Measurements from ENCODE around the gene TIPRL.

GRCh38 chr1:168135116-168135920, 43.4 kb upstream of the TIPRL start:
- TF ChIP-seq CTCF (IDR thresholded peaks at IDR 0.05; ENCODE audit: control extremely low read depth in 1 of 3, insufficient read depth in 1 of 3, low read depth in 1 of 3, low read length in 3 of 3), result no peak
- TF ChIP-seq TCF12 (IDR thresholded peaks at IDR 0.05; ENCODE audit: low read depth, low read length), result no peak
- no peak for TF ChIP-seq CHD2 (IDR thresholded peaks at IDR 0.05; ENCODE audit: low read length)
- TF ChIP-seq CHD1 (IDR thresholded peaks at IDR 0.05; ENCODE audit: low read depth, low read length), result no peak
- TF ChIP-seq JUN (IDR thresholded peaks at IDR 0.05; ENCODE audit: low read depth, low read length), result no peak
- TF ChIP-seq NRF1 (IDR thresholded peaks at IDR 0.05; ENCODE audit: low read depth, low read length), result no peak
- TF ChIP-seq EGR1 (IDR thresholded peaks at IDR 0.05; ENCODE audit: borderline replicate concordance, low read depth, low read length), result no peak
- no peak for TF ChIP-seq GABPA (IDR thresholded peaks at IDR 0.05; ENCODE audit: borderline replicate concordance, insufficient read depth, low read length)
- no peak for TF ChIP-seq USF2 (IDR thresholded peaks at IDR 0.05; ENCODE audit: low read length)
- TF ChIP-seq MAX (IDR thresholded peaks at IDR 0.05), result no peak
- TF ChIP-seq POLR2A (IDR thresholded peaks at IDR 0.05; ENCODE audit: control extremely low read depth in 1 of 2, low read depth in 2 of 2, low read length in 2 of 2), result 0 out of 3 replicates have a peak, but pooled peaks of 1 of the 2 experiments have one; percentile 15
- no peak for TF ChIP-seq ATF3 (IDR thresholded peaks at IDR 0.05; ENCODE audit: insufficient read depth, low read depth, low read length)
